Fibroblast of peridontal ligament (primary cell): ENCODE data around the gene SLC1A4.
A peak's percentile ranks its signal among the peaks of the same experiment; 100 is the strongest.
"Not testable (repeated sequence)": the region's sequence is repeated elsewhere in the genome, so short reads cannot be mapped to it uniquely, and the experiment has no call there.

Experiments used
- DNase-seq: peaks from one replicate; pipeline ENCODE4 v3.0.0-alpha.2; 2010; ENCODE audit errors: extremely low read depth

Gene SLC1A4

GRCh38 chr2:65026154-65026553, 37.0 kb downstream of the SLC1A4 start:
- no peak for DNase-seq

GRCh38 chr2:65026704-65027464, 37.7 kb downstream of the SLC1A4 start:
- no peak for DNase-seq

GRCh38 chr2:65027616-65028244, 38.5 kb downstream of the SLC1A4 start:
- DNase-seq: no peak

GRCh38 chr2:65030476-65031332, 41.5 kb downstream of the SLC1A4 start:
- no peak for DNase-seq

- no peak for DNase-seq
Observed at GRCh38 chr2:65031341-65032018, 42.3 kb downstream of the SLC1A4 start.

GRCh38 chr2:65032019-65032975, 43.1 kb downstream of the SLC1A4 start:
- no peak for DNase-seq

GRCh38 chr2:65033178-65033577, 44.0 kb downstream of the SLC1A4 start:
- DNase-seq: peak; percentile 42

- not testable (repeated sequence) for DNase-seq
Observed at GRCh38 chr2:65033667-65034066, 44.5 kb downstream of the SLC1A4 start.

GRCh38 chr2:65035351-65035943, 46.2 kb downstream of the SLC1A4 start:
- no peak for DNase-seq

- no peak for DNase-seq
Observed at GRCh38 chr2:65037178-65037577, 48.0 kb downstream of the SLC1A4 start.

GRCh38 chr2:65039640-65040039, 50.4 kb downstream of the SLC1A4 start:
- DNase-seq: no peak

GRCh38 chr2:65040400-65041261, 51.4 kb downstream of the SLC1A4 start:
- peak; percentile 89 for DNase-seq

- no peak for DNase-seq
Observed at GRCh38 chr2:65043001-65043400, 53.8 kb downstream of the SLC1A4 start.

GRCh38 chr2:65044097-65044735, 55.0 kb downstream of the SLC1A4 start:
- no peak for DNase-seq

- DNase-seq: peak; percentile 50
Observed at GRCh38 chr2:65045651-65046050, 56.5 kb downstream of the SLC1A4 start.

- DNase-seq: no peak
Observed at GRCh38 chr2:65046633-65047407, 57.6 kb downstream of the SLC1A4 start.

GRCh38 chr2:65049010-65049639, 59.9 kb downstream of the SLC1A4 start:
- DNase-seq: no peak

GRCh38 chr2:65050931-65051330, 61.7 kb downstream of the SLC1A4 start:
- DNase-seq: no peak
